SKM-1 treated with dmso at 0.1 percent for 144 hours (cell line): ENCODE measurements around the gene CLK3.

Experiments used
- DNase-seq: peaks from one replicate; lab custom pipeline; 2025; ENCODE audit not compliant: unreplicated experiment; lab: John Stamatoyannopoulos, UW

Gene CLK3

GRCh38 chr15:74603026-74603788, 12.4 kb upstream of the CLK3 start:
- no peak for DNase-seq

DNA sequence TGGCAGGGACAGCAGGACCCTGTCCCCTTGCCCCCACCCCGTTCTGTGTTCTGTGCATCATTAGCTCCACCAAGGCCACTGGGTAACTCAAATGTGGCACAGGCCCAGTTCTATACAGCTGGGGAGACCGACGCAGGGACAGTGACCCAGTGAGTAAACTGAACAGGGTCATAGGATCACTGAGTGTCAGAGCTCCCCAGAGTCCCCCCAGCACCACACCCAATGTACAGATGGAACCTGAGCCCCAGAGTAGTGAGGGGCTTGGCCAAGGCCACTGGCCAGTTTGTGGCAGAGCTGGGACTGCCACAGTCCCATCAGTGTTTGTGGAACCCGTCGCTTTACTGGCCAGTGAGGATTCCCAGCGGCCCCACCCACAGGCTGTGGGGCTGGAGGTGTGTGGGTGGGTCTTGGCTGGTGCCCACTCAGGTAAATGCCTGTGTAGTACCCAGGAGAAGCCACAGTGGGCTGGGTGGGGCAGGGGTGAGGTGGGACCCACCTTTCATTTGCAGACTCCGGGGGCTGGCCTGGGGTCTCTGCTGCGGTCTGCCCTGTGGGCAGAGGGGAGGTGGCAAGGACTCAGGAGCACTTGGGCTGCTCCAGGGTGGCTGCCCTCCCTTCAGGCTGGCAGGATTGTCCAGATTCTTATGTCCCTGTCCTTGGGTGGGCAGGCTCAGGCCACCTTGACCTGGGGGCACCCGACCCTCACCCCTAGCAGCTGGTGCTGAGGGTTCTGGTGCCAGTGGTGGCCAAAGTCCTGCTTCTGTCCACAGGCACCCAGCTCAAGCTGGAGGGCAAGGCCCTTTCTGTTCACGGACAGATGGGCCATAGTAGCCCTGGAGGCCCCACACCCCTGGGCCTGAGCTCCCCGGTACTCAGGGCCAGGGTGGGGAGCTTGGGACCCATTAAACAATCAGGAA, 11.6 kb upstream of the CLK3 start:
- no peak for DNase-seq

DNA sequence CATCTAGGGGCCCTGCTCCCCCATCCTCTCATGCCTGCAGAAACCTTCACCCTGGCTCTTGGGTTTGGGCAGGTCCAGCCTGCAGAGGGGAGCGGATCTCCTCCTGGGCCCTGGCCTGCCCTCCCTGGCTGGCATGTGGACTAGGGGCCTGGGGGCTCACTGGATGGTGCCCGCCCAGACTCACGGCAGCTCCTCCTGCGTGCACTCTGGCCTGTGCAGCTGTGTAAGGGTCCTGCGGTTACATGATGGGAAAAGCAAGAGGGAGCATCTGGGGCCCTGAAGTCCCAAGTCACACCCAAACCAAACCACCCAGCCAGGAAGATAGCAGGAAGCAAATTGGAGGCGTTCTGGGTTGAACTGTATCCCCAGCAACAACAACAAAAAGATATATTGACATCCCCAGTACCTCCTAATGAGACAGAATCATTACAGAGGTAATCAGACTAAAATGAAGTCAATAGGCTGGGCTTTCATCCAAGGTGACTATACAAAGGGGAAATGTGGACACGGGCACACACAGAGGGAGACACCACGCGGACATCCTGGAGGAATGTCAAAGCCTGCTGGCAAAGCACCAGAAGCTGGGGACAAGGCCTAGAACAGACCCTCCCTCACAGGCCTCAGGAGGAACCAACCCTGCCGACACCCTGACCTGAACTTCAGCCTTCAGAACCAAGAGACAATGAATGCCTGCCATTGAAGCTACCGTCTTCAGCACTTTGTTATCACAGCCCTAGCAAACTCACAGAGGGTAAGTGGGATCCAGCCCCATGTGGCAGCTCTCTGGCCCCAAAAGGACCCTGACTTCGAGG, 10.4 kb upstream of the CLK3 start:
- DNase-seq = no peak

DNA sequence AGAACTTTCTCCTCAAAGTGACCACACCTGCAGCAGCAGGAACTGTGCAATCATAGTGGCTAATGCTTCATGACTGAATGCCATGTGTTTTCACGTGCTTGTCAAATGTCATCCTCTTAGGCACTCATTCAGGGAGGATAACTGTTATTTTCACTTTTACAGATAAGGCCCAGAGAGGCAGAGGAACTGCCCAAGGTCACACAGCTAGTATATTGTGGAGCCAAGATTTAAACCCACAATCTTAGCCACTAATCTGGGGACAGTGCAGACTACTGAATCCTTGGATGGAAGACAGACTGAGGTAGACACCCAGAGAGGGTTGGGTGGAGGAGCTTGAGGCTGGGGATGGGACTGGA, 9.9 kb upstream of the CLK3 start:
- no peak for DNase-seq

GRCh38 chr15:74608786-74609185, 6.8 kb upstream of the CLK3 start:
- no peak for DNase-seq

DNA sequence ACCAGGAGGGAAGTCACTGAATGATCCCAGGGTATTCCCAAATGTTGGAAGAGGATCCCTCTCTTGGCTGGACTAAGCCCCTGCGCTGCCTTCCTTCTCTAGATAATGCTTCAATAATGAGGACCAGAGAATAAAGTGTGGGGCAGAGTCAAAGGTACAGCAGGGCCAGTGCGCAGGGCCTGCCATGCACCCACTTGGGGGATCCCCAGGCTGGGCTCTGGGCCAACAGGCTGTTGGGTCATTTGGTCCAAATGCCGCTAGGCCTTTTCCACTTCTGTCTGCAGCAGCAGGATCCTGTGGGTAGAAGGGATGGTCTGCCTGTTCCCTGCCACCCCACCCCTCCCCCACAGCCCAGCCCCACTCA, 5.7 kb upstream of the CLK3 start:
- DNase-seq = no peak

- DNase-seq = no peak
Measured at GRCh38 chr15:74610302-74610951, 5.2 kb upstream of the CLK3 start.

- DNase-seq = no peak
Measured at GRCh38 chr15:74611341-74611740, 4.3 kb upstream of the CLK3 start.

- no peak for DNase-seq
Measured at GRCh38 chr15:74611834-74612233, 3.8 kb upstream of the CLK3 start.

GRCh38 chr15:74612677-74613076, 3.0 kb upstream of the CLK3 start:
- DNase-seq = no peak

DNA sequence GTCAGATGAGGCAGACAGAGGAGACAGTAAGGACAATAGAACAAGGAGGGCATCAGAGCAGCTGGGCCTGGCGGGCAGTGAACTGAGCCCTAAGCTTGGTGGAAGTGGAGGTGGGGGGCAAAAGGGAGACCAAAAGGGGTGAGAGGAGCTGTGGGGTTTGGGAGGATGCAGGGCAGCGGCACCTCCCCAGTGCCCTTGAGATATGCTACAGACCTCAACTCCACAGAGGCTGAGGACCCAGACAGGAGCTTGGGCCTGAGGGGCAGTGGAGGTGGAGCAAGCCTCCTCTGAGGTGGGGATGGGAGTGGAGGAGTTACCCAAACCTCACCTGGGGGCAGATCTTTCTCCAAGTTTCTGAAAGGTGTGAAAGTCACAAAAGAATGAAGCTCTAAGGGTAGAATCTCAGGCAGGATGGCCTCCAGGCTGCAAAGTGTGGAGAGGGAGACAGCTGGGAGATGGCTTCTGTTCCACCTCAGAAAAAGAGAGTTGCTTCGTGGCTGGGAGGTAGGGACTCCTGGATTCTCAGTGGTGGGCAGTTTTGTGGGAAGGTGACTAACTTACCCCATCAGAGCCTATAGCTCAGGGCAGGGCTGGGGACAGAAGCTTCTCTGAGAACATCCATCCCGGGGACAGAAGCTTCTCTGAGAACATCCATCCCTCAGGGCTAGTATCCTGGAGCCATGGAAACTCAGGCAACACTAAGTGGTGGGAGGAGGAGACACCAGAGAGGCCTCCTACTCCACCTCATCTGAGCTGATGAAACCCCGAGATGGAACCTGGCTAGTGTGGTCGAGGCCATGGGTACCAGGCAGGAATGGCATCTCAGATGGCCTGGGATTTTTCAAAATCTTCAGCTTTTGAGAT, 2.3 kb upstream of the CLK3 start:
- no peak for DNase-seq

- no peak for DNase-seq
Measured at GRCh38 chr15:74613953-74614743, 1.5 kb upstream of the CLK3 start.

DNA sequence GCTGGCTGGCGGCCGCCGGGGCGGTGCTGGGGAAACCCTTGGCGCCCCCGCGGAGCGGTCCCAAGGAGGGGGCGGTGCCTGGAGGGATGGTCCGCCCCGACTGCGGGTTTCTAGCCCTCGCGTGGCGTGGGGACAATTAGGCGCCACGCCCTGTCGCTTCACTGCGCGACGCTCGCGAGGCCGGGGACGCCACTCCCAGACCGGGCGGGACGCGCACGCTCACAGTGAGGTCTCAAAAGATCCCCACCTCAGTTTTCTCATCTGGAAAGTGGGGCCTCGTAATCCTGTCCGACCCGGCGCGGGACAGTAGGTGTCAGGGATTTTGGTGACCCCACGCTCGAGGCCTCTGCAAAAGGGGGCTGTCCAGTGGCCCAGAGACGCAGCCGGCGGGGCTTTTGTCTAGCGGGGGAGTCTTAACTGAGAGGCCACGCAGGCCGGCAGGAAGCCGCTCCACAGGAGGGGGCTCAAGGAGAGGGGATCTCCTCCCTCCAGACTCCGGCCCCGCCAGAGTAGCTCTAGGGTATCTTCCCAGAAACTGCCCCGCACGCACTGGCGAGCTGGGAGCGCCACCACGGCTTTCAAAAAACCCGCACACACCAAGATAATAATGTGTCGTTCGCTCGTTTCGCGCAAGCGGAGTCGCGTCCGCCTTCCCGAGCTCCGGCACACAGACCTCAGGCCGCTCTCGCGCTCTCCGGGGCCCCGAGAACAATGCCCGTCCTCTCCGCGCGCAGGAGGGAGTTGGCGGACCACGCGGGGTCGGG, 710 bp upstream of the CLK3 start:
- peak; percentile 14 for DNase-seq

DNA sequence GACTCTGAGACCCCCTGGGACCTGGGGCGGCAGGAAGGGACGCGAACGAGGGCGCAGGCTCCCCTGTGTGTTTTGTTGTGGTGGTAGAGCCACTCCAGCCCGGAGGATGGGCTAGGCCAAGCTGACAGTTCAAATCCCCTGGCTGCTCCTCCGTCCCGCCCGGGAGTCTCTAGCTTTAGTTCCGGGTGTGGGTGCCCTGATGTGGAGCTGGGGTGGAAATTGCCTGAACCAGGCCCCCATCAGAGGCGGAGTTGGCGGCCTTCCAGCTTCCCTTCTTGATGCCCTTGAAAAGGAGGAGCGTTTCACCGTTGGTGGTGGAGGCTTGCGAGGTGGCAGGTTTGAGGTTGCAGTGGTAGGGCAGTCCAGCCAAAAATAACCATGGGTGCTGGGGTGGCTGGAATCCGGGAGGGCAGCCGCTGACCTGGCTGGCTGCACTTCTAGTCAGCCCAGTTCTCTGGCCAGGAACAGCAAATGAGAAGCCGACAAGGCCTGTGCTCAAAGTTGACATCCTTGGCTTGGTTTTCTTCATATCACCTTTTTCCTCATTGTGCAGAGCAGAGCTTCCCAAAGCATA, 817 bp downstream of the CLK3 start:
- DNase-seq = peak; percentile 58

DNA sequence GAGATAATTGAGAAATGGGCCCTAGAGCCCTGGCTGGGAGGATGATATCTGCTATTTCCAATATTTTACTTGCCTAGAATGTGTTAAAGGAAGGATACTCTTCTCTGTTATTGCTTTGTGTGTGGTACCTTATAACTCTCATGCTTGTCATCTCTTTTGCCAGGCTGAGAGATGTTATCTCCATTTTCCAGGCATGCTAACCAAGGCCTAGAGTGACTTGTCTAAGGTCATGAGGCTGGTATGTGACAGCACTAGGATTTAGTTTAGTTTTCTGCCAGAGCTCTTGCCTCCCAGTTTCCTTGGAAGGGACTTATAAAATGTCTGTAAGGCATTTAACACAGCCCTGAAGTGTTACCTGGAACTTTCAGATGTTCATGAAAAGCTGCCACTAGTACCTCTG, 1.4 kb downstream of the CLK3 start:
- no peak for DNase-seq

DNA sequence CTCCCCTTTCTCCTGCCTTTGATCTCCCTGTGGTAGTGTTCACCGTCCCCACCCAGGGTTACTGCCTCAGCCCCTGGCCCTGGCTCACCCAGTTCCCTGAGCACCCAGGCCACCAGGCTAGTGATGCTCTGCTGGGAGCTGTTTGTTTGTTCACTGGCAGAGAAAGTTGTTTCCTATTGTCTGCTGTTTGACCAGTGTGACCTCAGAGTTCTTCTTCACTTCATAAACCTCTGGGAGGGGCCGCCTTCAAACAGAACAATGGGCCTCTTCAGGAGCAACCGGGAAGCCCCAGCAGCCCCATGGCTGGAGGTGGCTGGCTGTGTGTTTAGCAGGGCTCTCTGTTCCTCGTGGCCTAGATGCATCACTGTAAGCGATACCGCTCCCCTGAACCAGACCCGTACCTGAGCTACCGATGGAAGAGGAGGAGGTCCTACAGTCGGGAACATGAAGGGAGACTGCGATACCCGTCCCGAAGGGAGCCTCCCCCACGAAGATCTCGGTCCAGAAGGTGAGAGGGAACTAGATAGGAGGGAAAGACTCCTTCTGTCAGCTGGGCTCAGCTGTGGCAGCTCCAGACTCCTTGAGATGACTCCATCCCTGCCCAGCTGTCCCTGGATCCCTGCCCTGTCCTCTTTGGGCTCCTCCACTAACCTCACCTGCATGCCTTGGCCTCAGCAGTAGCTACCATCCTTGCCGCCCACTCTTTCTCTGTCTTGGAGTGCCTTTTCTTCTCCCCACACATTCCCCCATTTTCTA, 3.4 kb downstream of the CLK3 start:
- DNase-seq = no peak

- DNase-seq = no peak
Measured at GRCh38 chr15:74619916-74620635, 4.4 kb downstream of the CLK3 start.
